Spleen (tissue), 7 donors: ENCODE results near the gene PTPN13.

Source experiments
- CTCF ChIP-seq, 11 experiments: fragments of 200-600 bp in 7 of 11; fragments of 450-650 bp in 4 of 11; sonication (generic) in 4 of 11; IDR thresholded peaks in 8 of 11; conservative IDR thresholded peaks in 3 of 11; 1 replicate in 7 of 11; 2 replicates in 4 of 11; pipeline versions ENCODE4 v1.4.0 to v1.8.0; 2016 to 2021; ENCODE audit warnings: antibody characterized with exemption in 11 of 11, inconsistent platforms in 4 of 11, mild to moderate bottlenecking in 1 of 11
- POLR2A ChIP-seq, 3 donors: fragments of 450-650 bp; IDR thresholded peaks; one replicate each; pipeline ENCODE4 v1.5.1; 2017; ENCODE audit warnings: antibody characterized with exemption in 3 of 3, mild to moderate bottlenecking in 1 of 3
- POLR2AphosphoS5 ChIP-seq, 3 donors: sonication (generic); formaldehyde crosslinking; IDR thresholded peaks; one replicate each; pipeline ENCODE4 v1.5.1; 2017; ENCODE audit warnings: antibody characterized with exemption in 3 of 3
- donor health status: DM: no; HTN: no; CAD: no; lungs with moderate emphysema.
- donor health status: DM: no; HTN: no; CAD: no.
- donor health status: DM: no; HTN: no; CAD: no.

DNA sequence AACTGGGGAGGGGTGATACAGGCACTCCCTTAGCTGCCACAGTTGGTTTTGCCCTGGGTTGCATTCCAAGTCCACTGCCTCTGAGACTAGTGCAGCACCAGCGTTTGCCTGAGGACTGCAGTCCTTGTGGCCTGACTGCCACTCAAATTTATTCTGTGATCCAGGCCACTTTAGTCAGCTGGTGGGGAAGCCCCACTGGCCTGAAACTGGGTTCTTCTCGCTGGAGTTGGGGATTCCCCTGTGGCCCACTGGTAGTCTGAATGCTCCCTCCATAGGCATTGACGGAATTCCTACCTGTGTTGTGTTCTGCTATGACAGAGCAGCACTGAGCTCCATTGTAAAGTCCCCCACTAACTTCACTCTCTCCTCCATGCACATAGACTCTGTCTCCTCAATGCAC lies 63.8 kb downstream of the PTPN13 start:
- no peak for TF ChIP-seq CTCF (IDR thresholded peaks at IDR 0.05 in 8 of 11, conservative IDR thresholded peaks at IDR 0.05 in 3 of 11)
- no peak for TF ChIP-seq POLR2A (IDR thresholded peaks at IDR 0.05)
- TF ChIP-seq POLR2AphosphoS5 (IDR thresholded peaks at IDR 0.05), result no peak
